ENCODE results near the gene FAM184B. TPM values are rescaled to one million over a fixed set of nuclear protein-coding genes. Genes with fewer than 3 reads are reported as not detected.
A peak's percentile ranks its signal among the peaks of the same experiment; 100 is the strongest.

The FAM184B gene
- total RNA-seq, 4 donors from 2014 or later: 0.11 to 0.53 (median 0.49) TPM; not detected in 1

- no peaks in the 10 kb centered on the region for H3K27me3 ChIP-seq
- no peak for ATAC-seq
These were observed 79.5 kb downstream of the FAM184B start for GRCh38 chr4:17701882-17702281.

GRCh38 chr4:17701138-17701839 is 80.1 kb downstream of the FAM184B start:
- H3K9me3 ChIP-seq: no peaks in the 10 kb centered on the region
- intact Hi-C loops (cut with DNase I; ENCODE audit: low total_unique reads) (no loop called here), in situ Hi-C loops (cut with MboI; ENCODE audit: low sequenced_read_pairs in 4 of 4) (no loop called here)
- no peaks in the 10 kb centered on the region for H3K36me3 ChIP-seq
- peak overlapping the region in 3 of 4 donors; percentile 9 to 69 (median 20) for H3K27ac ChIP-seq
- H3K4me1 ChIP-seq: peaks cover 0 to 8% of the 10 kb centered on the region in 2 donors
- TF ChIP-seq CTCF (IDR thresholded peaks at IDR 0.05 in 4 of 5, conservative IDR thresholded peaks at IDR 0.05 in 1 of 5) (no peak), POLR2A (IDR thresholded peaks at IDR 0.05) (no peak)
- H3K4me3 ChIP-seq: no peak overlapping the region
- ATAC-seq (peak; percentile 75 to 78), DNase-seq (peak in 1 of 2 donors; percentile 35)
- no peaks in the 10 kb centered on the region for H3K27me3 ChIP-seq

More at GRCh38 chr4:17701882-17702281, 79.5 kb downstream of the FAM184B start:
- Histone ChIP-seq H3K4me1 (peaks cover 0 to 8% of the 10 kb centered on the region in 2 donors), H3K27ac (peak overlapping the region in 2 of 4 donors; percentile 9 to 69), H3K36me3 (no peaks in the 10 kb centered on the region), H3K9me3 (no peaks in the 10 kb centered on the region), H3K4me3 (no peak overlapping the region)
- DNase-seq: no peak
- intact Hi-C loops (cut with DNase I; ENCODE audit: low total_unique reads) (no loop called here), in situ Hi-C loops (cut with MboI; ENCODE audit: low sequenced_read_pairs in 4 of 4) (no loop called here)
- no peak for TF ChIP-seq CTCF (IDR thresholded peaks at IDR 0.05 in 4 of 5, conservative IDR thresholded peaks at IDR 0.05 in 1 of 5)
- TF ChIP-seq POLR2A (IDR thresholded peaks at IDR 0.05): no peak

DNA sequence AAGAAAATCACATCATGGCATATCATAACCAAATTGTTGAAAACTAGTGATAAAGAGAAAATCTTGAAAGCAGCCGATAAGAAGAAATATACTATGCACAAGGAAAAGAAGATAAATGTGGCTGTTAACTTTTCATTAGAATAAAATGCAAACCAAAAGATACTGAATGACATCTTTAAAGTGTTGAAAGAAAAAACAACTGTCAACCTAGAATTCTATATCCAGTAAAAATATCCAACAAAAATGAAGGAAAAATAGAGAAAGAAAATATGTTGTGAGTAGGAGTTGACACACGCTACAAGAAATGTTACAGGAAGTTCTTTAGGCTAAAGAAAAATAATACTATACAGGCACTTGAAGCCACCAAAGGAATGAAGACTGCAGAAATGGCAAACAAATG is 82.0 kb downstream of the FAM184B start:
- ATAC-seq (no peak), DNase-seq (no peak)
- Histone ChIP-seq H3K36me3 (no peaks in the 10 kb centered on the region), H3K4me3 (no peak overlapping the region), H3K27ac (no peak overlapping the region), H3K27me3 (no peaks in the 10 kb centered on the region), H3K4me1 (peaks cover 0 to 8% of the 10 kb centered on the region in 2 donors), H3K9me3 (no peaks in the 10 kb centered on the region)
- in situ Hi-C loops (cut with MboI; ENCODE audit: low sequenced_read_pairs in 4 of 4): no loop called here
- intact Hi-C loops (cut with DNase I; ENCODE audit: low total_unique reads): no loop called here
- TF ChIP-seq CTCF (IDR thresholded peaks at IDR 0.05 in 4 of 5, conservative IDR thresholded peaks at IDR 0.05 in 1 of 5) (no peak), POLR2A (IDR thresholded peaks at IDR 0.05) (no peak)

GRCh38 chr4:17698116-17698515 is 83.3 kb downstream of the FAM184B start:
- in situ Hi-C loops (cut with MboI; ENCODE audit: low sequenced_read_pairs in 4 of 4) (no loop called here), intact Hi-C loops (cut with DNase I; ENCODE audit: low total_unique reads) (no loop called here)
- DNase-seq: no peak
- ATAC-seq: no peak
- Histone ChIP-seq H3K9me3 (no peaks in the 10 kb centered on the region), H3K27ac (no peak overlapping the region), H3K36me3 (no peaks in the 10 kb centered on the region), H3K4me3 (no peak overlapping the region), H3K4me1 (peaks cover 0 to 8% of the 10 kb centered on the region in 2 donors), H3K27me3 (no peaks in the 10 kb centered on the region)
- no peak for TF ChIP-seq POLR2A (IDR thresholded peaks at IDR 0.05)
- no peak for TF ChIP-seq CTCF (IDR thresholded peaks at IDR 0.05 in 4 of 5, conservative IDR thresholded peaks at IDR 0.05 in 1 of 5)

Data from gastrocnemius medialis (tissue), 4 donors.